Mesenchymal stem cell (in vitro differentiated cells and primary cell): Measurements from ENCODE around the gene MRPS33.

Experiments
- DNase-seq: peaks from one replicate; pipeline ENCODE4 v3.0.0-alpha.2; 2013
- H2AFZ ChIP-seq: one replicate; pipeline ENCODE4 v1.6.1; 2013; ENCODE audit warnings: low read depth, mild to moderate bottlenecking, control low read depth, inconsistent platforms, low read length, moderate library complexity
- H2AK5ac ChIP-seq: 2 replicates; pipeline ENCODE4 v1.6.1; 2013; ENCODE audit warnings: low read length, moderate library complexity, mild to moderate bottlenecking, inconsistent platforms; ENCODE audit not compliant: severe bottlenecking
- H2BK120ac ChIP-seq: one replicate; pipeline ENCODE4 v1.6.1; 2013; ENCODE audit warnings: low read depth, mild to moderate bottlenecking, inconsistent platforms, low read length, moderate library complexity
- H2BK12ac ChIP-seq, 2 experiments: one replicate each; pipeline ENCODE4 v1.6.1; 2013; ENCODE audit warnings: inconsistent platforms in 2 of 2, low read length in 2 of 2, mild to moderate bottlenecking in 2 of 2, moderate library complexity in 2 of 2, control low read depth in 1 of 2
- H2BK15ac ChIP-seq: one replicate; pipeline ENCODE4 v1.6.1; 2013; ENCODE audit warnings: mild to moderate bottlenecking, low read depth, inconsistent platforms; ENCODE audit not compliant: poor library complexity, severe bottlenecking
- H2BK5ac ChIP-seq: 2 replicates; pipeline ENCODE4 v1.6.1; 2013; ENCODE audit warnings: low read depth, mild to moderate bottlenecking, low read length, control low read depth, inconsistent platforms; ENCODE audit not compliant: poor library complexity, severe bottlenecking
- H3K14ac ChIP-seq, 2 experiments: one replicate each; pipeline ENCODE4 v1.6.1; 2013; ENCODE audit warnings: inconsistent platforms in 2 of 2, low read length in 2 of 2, control low read depth in 1 of 2, mild to moderate bottlenecking in 1 of 2, moderate library complexity in 1 of 2
- H3K18ac ChIP-seq, 2 experiments: one replicate each; pipeline ENCODE4 v1.6.1; 2013; ENCODE audit warnings: inconsistent platforms in 2 of 2, low read length in 2 of 2, control low read depth in 1 of 2, low read depth in 1 of 2, mild to moderate bottlenecking in 1 of 2
- H3K23ac ChIP-seq, 2 experiments: one replicate each; pipeline ENCODE4 v1.6.1; 2013; ENCODE audit warnings: inconsistent platforms in 2 of 2, low read length in 2 of 2, mild to moderate bottlenecking in 2 of 2, moderate library complexity in 2 of 2, control low read depth in 1 of 2
- H3K27ac ChIP-seq: 2 replicates; pipeline ENCODE4 v1.5.1; 2013; ENCODE audit warnings: mild to moderate bottlenecking, moderate library complexity, low read length, control low read depth, inconsistent platforms; ENCODE audit not compliant: poor library complexity, severe bottlenecking
- H3K27me3 ChIP-seq, 2 experiments: 2 replicates each; pipeline versions ENCODE4 v1.6.1 to v1.7.0; 2013; ENCODE audit warnings: low read length in 2 of 2, mild to moderate bottlenecking in 2 of 2, moderate library complexity in 2 of 2, control low read depth in 1 of 2, inconsistent platforms in 1 of 2; ENCODE audit not compliant: control insufficient read depth in 1 of 2, insufficient read depth in 1 of 2
- H3K36me3 ChIP-seq, 2 experiments: 2 replicates each; pipeline versions ENCODE4 v1.6.1 to v1.7.0; 2013; ENCODE audit warnings: low read length in 2 of 2, control low read depth in 1 of 2, inconsistent platforms in 1 of 2, low read depth in 1 of 2, mild to moderate bottlenecking in 1 of 2; ENCODE audit not compliant: insufficient read depth in 2 of 2, control insufficient read depth in 1 of 2
- H3K4ac ChIP-seq, 2 experiments: one replicate each; pipeline ENCODE4 v1.6.1; 2013; ENCODE audit warnings: inconsistent platforms in 2 of 2, low read length in 2 of 2, mild to moderate bottlenecking in 2 of 2, moderate library complexity in 2 of 2, control low read depth in 1 of 2, low read depth in 1 of 2
- H3K4me1 ChIP-seq: 2 replicates; pipeline ENCODE4 v1.6.1; 2013; ENCODE audit warnings: low read depth, low read length, control low read depth; ENCODE audit not compliant: control insufficient read depth, insufficient read depth
- H3K4me2 ChIP-seq: 2 replicates; pipeline ENCODE4 v1.6.1; 2013; ENCODE audit warnings: low read length, mild to moderate bottlenecking, inconsistent platforms; ENCODE audit not compliant: poor library complexity, severe bottlenecking
- H3K4me3 ChIP-seq, 2 experiments: 2 replicates each; pipeline versions ENCODE4 v1.5.1 to v1.7.0; 2013; ENCODE audit warnings: low read length in 2 of 2, mild to moderate bottlenecking in 2 of 2, control low read depth in 1 of 2, low read depth in 1 of 2; ENCODE audit not compliant: insufficient read depth in 1 of 2
- H3K79me1 ChIP-seq: replicated peaks from 2 replicates; pipeline ENCODE4 v1.6.1; 2013; ENCODE audit warnings: mild to moderate bottlenecking, control low read depth, low read length, inconsistent platforms; ENCODE audit not compliant: poor library complexity, severe bottlenecking
- H3K9ac ChIP-seq: 2 replicates; pipeline ENCODE4 v1.7.0; 2013; ENCODE audit warnings: mild to moderate bottlenecking, low read length, moderate library complexity
- H3K9me3 ChIP-seq: 2 replicates; pipeline ENCODE4 v1.7.0; 2013; ENCODE audit warnings: mild to moderate bottlenecking, low read length; ENCODE audit not compliant: control insufficient read depth
- H4K8ac ChIP-seq: one replicate; pipeline ENCODE4 v1.6.1; 2013; ENCODE audit warnings: inconsistent platforms, mild to moderate bottlenecking, low read length, moderate library complexity
- H4K91ac ChIP-seq: one replicate; pipeline ENCODE4 v1.6.1; 2013; ENCODE audit warnings: mild to moderate bottlenecking, low read length, inconsistent platforms
- WGBS: methylation state at CpG from one replicate; pipeline ENCODE4 v1.1.7; 2013; ENCODE audit warnings: mixed read lengths; 5-methylcytosine and 5-hydroxymethylcytosine counted together

The MRPS33 gene

DNA sequence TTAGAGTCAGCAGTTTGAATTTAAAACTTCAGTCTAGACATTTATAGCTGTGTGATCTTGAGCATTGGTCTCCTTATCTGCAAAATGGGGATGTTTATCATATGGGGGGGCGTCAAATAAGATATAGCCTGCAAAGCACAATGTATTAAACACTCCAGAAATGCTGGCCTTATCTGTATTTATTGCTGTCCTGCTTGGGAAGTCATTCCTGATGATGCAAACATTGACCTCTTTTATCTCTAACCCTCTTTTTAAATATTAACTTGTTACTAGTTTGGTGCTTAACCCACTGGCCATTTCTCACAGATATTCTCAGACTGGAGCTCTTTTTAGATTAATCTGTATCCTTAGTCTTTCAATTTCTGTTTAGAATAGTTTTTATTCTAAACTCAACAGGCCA lies 13.2 kb downstream of the MRPS33 start:
- no peak overlapping the region for H3K18ac ChIP-seq
- H3K36me3 ChIP-seq = peaks cover 0 to 13% of the 10 kb centered on the region in 2 experiments
- H3K4ac ChIP-seq = no peak overlapping the region
- H4K8ac ChIP-seq = no peak overlapping the region
- no peak overlapping the region for H2BK5ac ChIP-seq
- no peak overlapping the region for H3K4me3 ChIP-seq
- H3K4me2 ChIP-seq = no peak overlapping the region
- H3K27ac ChIP-seq = no peak overlapping the region
- H3K4me1 ChIP-seq = no peaks in the 10 kb centered on the region
- no peak overlapping the region for H2AFZ ChIP-seq
- no peaks in the 10 kb centered on the region for H3K9me3 ChIP-seq
- no peak overlapping the region for H2BK15ac ChIP-seq
- H3K23ac ChIP-seq = no peak overlapping the region
- peaks cover 8 to 9% of the 10 kb centered on the region in 2 experiments for H3K27me3 ChIP-seq
- no peak overlapping the region for H2BK120ac ChIP-seq
- H4K91ac ChIP-seq = no peak overlapping the region
- no peak for DNase-seq
- H3K79me1 ChIP-seq = no peaks in the 10 kb centered on the region
- no peak overlapping the region for H2AK5ac ChIP-seq
- H3K14ac ChIP-seq = no peak overlapping the region
- H3K9ac ChIP-seq = no peak overlapping the region
- no CpG with 5 or more reads among the region's 1 CpG for WGBS
- no peak overlapping the region for H2BK12ac ChIP-seq

DNA sequence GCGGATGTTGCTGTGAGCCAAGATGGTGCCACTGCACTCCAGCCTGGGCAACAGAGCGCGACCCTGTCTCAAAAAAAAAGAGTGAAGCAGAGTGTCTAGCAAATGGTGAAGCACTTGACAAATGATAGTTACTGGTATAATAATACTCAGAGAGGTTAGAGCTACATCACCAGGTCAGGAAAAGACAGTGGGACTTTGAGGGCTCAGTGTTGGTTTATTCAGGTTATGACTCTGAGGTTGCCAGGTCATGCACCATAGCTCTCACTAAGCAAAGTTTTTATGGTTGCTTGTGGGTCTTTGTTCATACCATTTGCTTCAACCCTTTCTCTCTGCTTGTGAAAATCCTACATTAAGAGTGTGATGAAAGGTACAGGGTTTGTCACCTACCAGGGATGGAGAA lies 13.6 kb downstream of the MRPS33 start:
- H2BK120ac ChIP-seq = no peak overlapping the region
- H3K23ac ChIP-seq = no peak overlapping the region
- no peak overlapping the region for H3K27ac ChIP-seq
- no peak overlapping the region for H3K18ac ChIP-seq
- peaks cover 0 to 8% of the 10 kb centered on the region in 2 experiments for H3K36me3 ChIP-seq
- no peak overlapping the region for H3K4ac ChIP-seq
- H4K91ac ChIP-seq = no peak overlapping the region
- H3K9me3 ChIP-seq = no peaks in the 10 kb centered on the region
- H3K4me1 ChIP-seq = no peaks in the 10 kb centered on the region
- no peak overlapping the region for H3K4me2 ChIP-seq
- 96% methylated on average over 3 of the region's 3 CpGs for WGBS
- no peaks in the 10 kb centered on the region for H3K79me1 ChIP-seq
- H2AK5ac ChIP-seq = no peak overlapping the region
- H2BK12ac ChIP-seq = no peak overlapping the region
- no peak overlapping the region for H2BK15ac ChIP-seq
- peaks cover 8 to 9% of the 10 kb centered on the region in 2 experiments for H3K27me3 ChIP-seq
- H4K8ac ChIP-seq = no peak overlapping the region
- no peak for DNase-seq
- H3K4me3 ChIP-seq = no peak overlapping the region
- no peak overlapping the region for H2AFZ ChIP-seq
- H3K14ac ChIP-seq = no peak overlapping the region
- no peak overlapping the region for H3K9ac ChIP-seq
- H2BK5ac ChIP-seq = no peak overlapping the region

DNA sequence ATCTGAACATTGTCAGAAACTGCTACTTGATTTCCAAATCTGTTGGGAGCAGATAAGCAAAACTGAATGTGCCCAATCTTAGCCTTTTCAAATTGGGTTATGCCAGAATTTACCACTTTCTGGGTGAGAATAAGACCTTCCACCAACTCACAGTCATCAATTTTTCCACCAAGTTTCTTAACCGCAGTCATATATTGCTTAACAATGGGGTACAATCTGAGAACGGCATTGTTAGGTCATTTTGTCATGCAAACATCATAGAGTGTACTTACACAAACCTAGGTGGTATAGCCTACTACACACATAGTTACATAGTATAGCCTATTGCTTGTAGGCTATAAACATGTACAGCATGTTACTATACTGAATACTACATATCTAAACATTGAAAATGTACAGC lies 16.0 kb downstream of the MRPS33 start:
- H3K27ac ChIP-seq = no peak overlapping the region
- no peak overlapping the region for H3K9ac ChIP-seq
- H2BK15ac ChIP-seq = no peak overlapping the region
- WGBS = 93% methylated on average over 2 of the region's 2 CpGs
- no peak overlapping the region for H2AK5ac ChIP-seq
- H2BK120ac ChIP-seq = no peak overlapping the region
- no peaks in the 10 kb centered on the region for H3K4me1 ChIP-seq
- H3K4me2 ChIP-seq = no peak overlapping the region
- no peak overlapping the region for H3K4ac ChIP-seq
- H4K8ac ChIP-seq = no peak overlapping the region
- H3K23ac ChIP-seq = no peak overlapping the region
- no peak overlapping the region for H4K91ac ChIP-seq
- no peak overlapping the region for H3K14ac ChIP-seq
- no peaks in the 10 kb centered on the region for H3K36me3 ChIP-seq
- no peaks in the 10 kb centered on the region for H3K9me3 ChIP-seq
- H2BK5ac ChIP-seq = no peak overlapping the region
- H3K79me1 ChIP-seq = no peaks in the 10 kb centered on the region
- peaks cover 8 to 9% of the 10 kb centered on the region in 2 experiments for H3K27me3 ChIP-seq
- H3K4me3 ChIP-seq = no peak overlapping the region
- DNase-seq = no peak
- no peak overlapping the region for H2AFZ ChIP-seq
- no peak overlapping the region for H3K18ac ChIP-seq
- H2BK12ac ChIP-seq = no peak overlapping the region

DNA sequence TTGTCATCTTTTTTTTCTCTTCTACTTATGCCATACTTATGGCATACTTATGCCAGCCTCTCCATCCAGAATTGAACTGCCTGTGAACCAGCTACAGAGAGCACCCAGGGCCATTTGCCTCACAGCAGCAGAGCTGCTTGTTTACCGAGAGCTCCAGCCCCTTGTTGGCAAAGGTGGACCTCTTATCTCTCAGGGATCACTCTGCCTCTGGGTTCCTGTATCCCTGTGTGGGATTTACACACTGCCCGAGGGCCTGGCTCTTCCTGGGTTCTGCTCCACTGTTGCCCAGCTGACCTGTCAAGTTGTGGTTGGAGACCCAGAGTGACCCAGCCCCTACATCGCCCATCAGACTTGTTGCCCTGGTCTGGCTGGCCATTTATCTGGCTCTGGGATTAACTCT lies 22.3 kb downstream of the MRPS33 start:
- H3K4me1 ChIP-seq = peaks cover 1% of the 10 kb centered on the region
- no peak overlapping the region for H4K91ac ChIP-seq
- H3K36me3 ChIP-seq = no peaks in the 10 kb centered on the region
- H2BK5ac ChIP-seq = no peak overlapping the region
- H3K14ac ChIP-seq = no peak overlapping the region
- WGBS = 87% methylated on average over 3 of the region's 3 CpGs
- no peak overlapping the region for H2BK12ac ChIP-seq
- no peak overlapping the region for H3K23ac ChIP-seq
- H2BK15ac ChIP-seq = no peak overlapping the region
- H3K27me3 ChIP-seq = no peaks in the 10 kb centered on the region
- H3K9me3 ChIP-seq = no peaks in the 10 kb centered on the region
- H3K18ac ChIP-seq = no peak overlapping the region
- no peak overlapping the region for H3K27ac ChIP-seq
- DNase-seq = no peak
- H2AK5ac ChIP-seq = no peak overlapping the region
- H3K9ac ChIP-seq = no peak overlapping the region
- H3K79me1 ChIP-seq = no peaks in the 10 kb centered on the region
- no peak overlapping the region for H3K4ac ChIP-seq
- no peak overlapping the region for H3K4me3 ChIP-seq
- H2BK120ac ChIP-seq = no peak overlapping the region
- H3K4me2 ChIP-seq = no peak overlapping the region
- H2AFZ ChIP-seq = no peak overlapping the region
- H4K8ac ChIP-seq = no peak overlapping the region
